Measurements from ENCODE around the gene OSBPL9.

Gene OSBPL9

DNA sequence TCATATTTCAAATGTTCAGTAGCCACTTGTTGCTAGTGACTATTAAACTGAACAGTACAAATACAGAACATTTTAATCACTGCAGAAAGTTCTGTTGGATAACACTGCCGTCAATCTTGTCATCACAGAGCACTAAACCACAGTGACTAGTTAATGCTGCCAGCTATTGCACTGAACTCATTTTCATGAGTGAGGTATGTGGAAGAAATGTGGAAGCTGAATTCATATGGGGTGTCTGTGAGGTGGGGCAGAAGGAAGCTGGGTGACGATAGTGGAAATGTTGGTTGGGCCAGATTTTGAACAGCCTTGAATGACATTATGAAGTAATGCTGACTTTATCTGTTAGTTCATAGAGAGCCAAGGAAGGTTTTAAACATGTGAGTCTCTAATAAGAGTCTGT lies 49.6 kb downstream of the OSBPL9 start:
- ChIA-PET CTCF (no interaction called here), POLR2A (no interaction called here)
- DNase-seq (ENCODE audit: extremely low spot score): no peak
- TF ChIP-seq, protein P1, sequence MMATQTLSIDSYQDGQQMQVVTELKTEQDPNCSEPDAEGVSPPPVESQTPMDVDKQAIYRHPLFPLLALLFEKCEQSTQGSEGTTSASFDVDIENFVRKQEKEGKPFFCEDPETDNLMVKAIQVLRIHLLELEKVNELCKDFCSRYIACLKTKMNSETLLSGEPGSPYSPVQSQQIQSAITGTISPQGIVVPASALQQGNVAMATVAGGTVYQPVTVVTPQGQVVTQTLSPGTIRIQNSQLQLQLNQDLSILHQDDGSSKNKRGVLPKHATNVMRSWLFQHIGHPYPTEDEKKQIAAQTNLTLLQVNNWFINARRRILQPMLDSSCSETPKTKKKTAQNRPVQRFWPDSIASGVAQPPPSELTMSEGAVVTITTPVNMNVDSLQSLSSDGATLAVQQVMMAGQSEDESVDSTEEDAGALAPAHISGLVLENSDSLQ (IDR thresholded peaks at IDR 0.05): no peak
- TF ChIP-seq FOXK2 (IDR thresholded peaks at IDR 0.05): no peak
- no peak for TF ChIP-seq SP1 (IDR thresholded peaks at IDR 0.05)
- TF ChIP-seq ARNT (IDR thresholded peaks at IDR 0.05): no peak
- no peak for TF ChIP-seq BHLHE40 (IDR thresholded peaks at IDR 0.05; ENCODE audit: borderline replicate concordance)
- no peak for TF ChIP-seq CTBP1 (IDR thresholded peaks at IDR 0.05; ENCODE audit: borderline replicate concordance)
- TF ChIP-seq ELF4 (IDR thresholded peaks at IDR 0.05): no peak
- TF ChIP-seq SUZ12 (IDR thresholded peaks at IDR 0.05): no peak
- TF ChIP-seq LEF1 (IDR thresholded peaks at IDR 0.05; ENCODE audit: borderline replicate concordance): no peak
- no peak for TF ChIP-seq FOXM1 (IDR thresholded peaks at IDR 0.05; ENCODE audit: borderline replicate concordance)
- no peak for TF ChIP-seq ZNF384 (IDR thresholded peaks at IDR 0.05)
- TF ChIP-seq FOXA1 (IDR thresholded peaks at IDR 0.05): no peak
- no peak for TF ChIP-seq L3MBTL2 (conservative IDR thresholded peaks at IDR 0.05)
- no peak for TF ChIP-seq NFRKB (IDR thresholded peaks at IDR 0.05)
- TF ChIP-seq HDGF (IDR thresholded peaks at IDR 0.05; ENCODE audit: borderline replicate concordance): no peak
- TF ChIP-seq TARDBP (IDR thresholded peaks at IDR 0.05): no peak

DNA sequence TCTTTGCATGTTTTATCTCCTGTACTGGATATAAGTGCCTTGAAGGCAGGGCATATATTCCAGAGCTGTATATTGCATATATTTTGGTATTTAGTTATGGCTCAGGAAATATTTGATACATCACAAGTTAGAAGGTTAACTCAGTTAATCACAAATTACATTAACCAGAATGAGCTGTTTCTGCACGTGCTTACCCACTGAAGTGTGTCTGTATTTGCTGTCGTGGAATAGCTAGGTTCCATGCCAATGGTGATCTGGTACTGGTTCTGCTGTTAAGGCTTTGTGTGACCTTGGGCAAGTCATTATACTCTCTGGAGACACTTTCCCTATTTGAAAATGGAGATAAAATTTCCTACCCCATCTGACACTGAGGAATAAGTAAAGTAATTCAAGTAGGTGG lies 50.7 kb downstream of the OSBPL9 start:
- ChIA-PET CTCF (no interaction called here), POLR2A (no interaction called here)
- no peak for DNase-seq (ENCODE audit: extremely low spot score)
- TF ChIP-seq, protein P1 (IDR thresholded peaks at IDR 0.05): no peak
- TF ChIP-seq SUZ12 (IDR thresholded peaks at IDR 0.05): no peak
- no peak for TF ChIP-seq FOXA1 (IDR thresholded peaks at IDR 0.05)
- TF ChIP-seq CTBP1 (IDR thresholded peaks at IDR 0.05; ENCODE audit: borderline replicate concordance): no peak
- no peak for TF ChIP-seq SP1 (IDR thresholded peaks at IDR 0.05)
- TF ChIP-seq HDGF (IDR thresholded peaks at IDR 0.05; ENCODE audit: borderline replicate concordance): no peak
- no peak for TF ChIP-seq TARDBP (IDR thresholded peaks at IDR 0.05)
- TF ChIP-seq BHLHE40 (IDR thresholded peaks at IDR 0.05; ENCODE audit: borderline replicate concordance): no peak
- TF ChIP-seq ELF4 (IDR thresholded peaks at IDR 0.05): no peak
- TF ChIP-seq NFRKB (IDR thresholded peaks at IDR 0.05): no peak
- TF ChIP-seq ZNF384 (IDR thresholded peaks at IDR 0.05): no peak
- no peak for TF ChIP-seq L3MBTL2 (conservative IDR thresholded peaks at IDR 0.05)
- no peak for TF ChIP-seq FOXM1 (IDR thresholded peaks at IDR 0.05; ENCODE audit: borderline replicate concordance)

DNA sequence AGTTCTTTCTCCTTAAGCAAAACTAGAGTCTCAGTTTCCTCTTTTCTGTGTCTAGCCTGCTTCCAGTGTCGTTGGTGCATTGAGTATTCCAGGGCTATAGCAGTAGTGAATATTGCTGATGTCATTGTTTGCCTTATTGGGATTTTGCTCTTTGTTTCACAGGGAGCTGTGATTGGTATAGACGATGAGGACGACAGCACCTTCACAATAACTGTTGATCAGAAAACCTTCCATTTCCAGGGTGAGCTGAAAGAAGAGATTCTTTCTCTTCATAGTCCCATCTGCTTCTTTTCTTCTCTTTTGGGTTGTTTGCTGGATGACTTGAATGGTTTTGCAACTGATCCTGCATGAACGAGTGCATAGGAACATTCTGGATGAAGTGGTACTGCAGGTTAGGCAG lies 52.4 kb downstream of the OSBPL9 start:
- TF ChIP-seq L3MBTL2 (conservative IDR thresholded peaks at IDR 0.05) (no peak), LEF1 (IDR thresholded peaks at IDR 0.05; ENCODE audit: borderline replicate concordance) (no peak), NFRKB (IDR thresholded peaks at IDR 0.05) (no peak), BHLHE40 (IDR thresholded peaks at IDR 0.05; ENCODE audit: borderline replicate concordance) (no peak), FOXM1 (IDR thresholded peaks at IDR 0.05; ENCODE audit: borderline replicate concordance) (no peak), FOXA1 (IDR thresholded peaks at IDR 0.05) (no peak), FOXK2 (IDR thresholded peaks at IDR 0.05) (no peak), ELF4 (IDR thresholded peaks at IDR 0.05) (no peak)
- POLR2A ChIA-PET: no interaction called here

DNA sequence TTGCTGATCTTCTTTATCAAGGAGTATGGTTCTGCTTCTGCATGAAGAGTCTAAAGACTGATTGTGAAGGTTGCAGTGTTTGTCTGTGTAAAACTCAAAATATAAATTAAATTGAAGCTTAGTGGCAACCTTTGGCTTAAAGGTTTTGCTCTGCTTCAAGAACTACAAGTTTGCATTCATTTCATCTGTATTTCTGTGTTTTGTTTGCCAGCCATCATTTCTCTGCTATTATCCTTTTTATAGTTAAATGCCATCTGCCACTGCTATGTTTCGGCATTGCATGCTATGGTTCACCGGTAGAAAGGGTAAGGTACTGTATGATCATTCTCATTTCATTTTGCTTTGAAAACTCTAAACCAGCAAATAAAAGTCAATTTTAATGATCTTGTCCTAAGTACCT lies 52.9 kb downstream of the OSBPL9 start:
- POLR2A ChIA-PET: no interaction called here
- CTCF ChIA-PET: interaction anchor here (0.6 kb wide), 2 partner anchors 26 to 241 kb away, joined by 3 to 6 read pairs; no protein-coding TSS in a partner anchor
- no peak for TF ChIP-seq FOXM1 (IDR thresholded peaks at IDR 0.05; ENCODE audit: borderline replicate concordance)
- TF ChIP-seq ELF4 (IDR thresholded peaks at IDR 0.05): no peak
- TF ChIP-seq CTBP1 (IDR thresholded peaks at IDR 0.05; ENCODE audit: borderline replicate concordance): no peak
- no peak for TF ChIP-seq NFRKB (IDR thresholded peaks at IDR 0.05)
- no peak for TF ChIP-seq L3MBTL2 (conservative IDR thresholded peaks at IDR 0.05)
- no peak for TF ChIP-seq TARDBP (IDR thresholded peaks at IDR 0.05)
- TF ChIP-seq SUZ12 (IDR thresholded peaks at IDR 0.05): no peak
- TF ChIP-seq FOXA1 (IDR thresholded peaks at IDR 0.05): no peak
- no peak for TF ChIP-seq ARNT (IDR thresholded peaks at IDR 0.05)
- TF ChIP-seq LEF1 (IDR thresholded peaks at IDR 0.05; ENCODE audit: borderline replicate concordance): no peak
- DNase-seq (ENCODE audit: extremely low spot score): no peak

More for the DNA sequence above, 52.4 kb downstream of the OSBPL9 start:
- CTCF ChIA-PET: no interaction called here
- no peak for DNase-seq (ENCODE audit: extremely low spot score)

DNA sequence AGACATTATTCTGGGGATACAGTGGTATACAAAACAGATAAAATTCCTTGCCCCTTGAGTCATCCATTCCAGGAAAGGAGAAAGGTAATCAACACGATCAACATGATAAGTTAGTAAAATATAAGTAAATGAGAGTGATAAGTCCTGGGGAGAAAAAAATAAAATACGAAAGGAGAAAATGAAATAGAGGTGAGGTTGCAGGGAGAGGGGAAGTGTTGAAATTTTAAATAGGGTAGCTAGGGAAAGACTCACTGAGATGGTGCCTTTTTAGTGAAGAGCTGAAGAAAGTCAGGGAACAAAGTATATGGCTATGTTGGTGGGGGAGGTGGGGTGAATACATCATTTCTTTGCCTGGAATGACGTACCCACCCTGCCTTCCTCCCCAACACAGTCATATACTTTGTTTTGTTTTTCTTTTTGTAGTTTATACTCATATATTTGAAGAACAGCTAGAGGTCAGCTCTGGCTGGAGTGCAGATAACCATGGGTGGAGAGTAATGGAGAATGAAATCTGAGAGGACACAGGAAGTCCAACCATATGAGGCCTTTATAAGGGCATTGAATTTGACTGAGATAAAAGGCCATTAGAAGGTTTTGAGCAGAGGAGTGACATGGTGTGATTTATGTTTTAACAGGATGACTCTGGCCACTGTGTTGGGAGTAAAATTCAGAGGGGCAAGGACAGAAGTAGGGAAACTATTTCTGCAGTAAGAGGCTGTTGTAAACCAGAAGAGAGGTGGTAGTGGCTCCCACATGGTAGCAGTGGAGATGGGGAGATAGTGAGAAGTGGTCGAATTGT lies 54.8 kb downstream of the OSBPL9 start:
- DNase-seq (ENCODE audit: extremely low spot score): peak; percentile 42
- ChIA-PET POLR2A (no interaction called here), CTCF (interaction anchor here (0.8 kb wide), 1 partner anchor 18 kb away, joined by 3 read pairs; no protein-coding TSS in a partner anchor)
- no peak for TF ChIP-seq ARNT (IDR thresholded peaks at IDR 0.05)
- no peak for TF ChIP-seq FOXK2 (IDR thresholded peaks at IDR 0.05)
- TF ChIP-seq CTBP1 (IDR thresholded peaks at IDR 0.05; ENCODE audit: borderline replicate concordance): no peak
- TF ChIP-seq NFRKB (IDR thresholded peaks at IDR 0.05): no peak
- TF ChIP-seq FOXA1 (IDR thresholded peaks at IDR 0.05): no peak
- TF ChIP-seq, protein P1 (IDR thresholded peaks at IDR 0.05): peak; percentile 97
- no peak for TF ChIP-seq SUZ12 (IDR thresholded peaks at IDR 0.05)

DNA sequence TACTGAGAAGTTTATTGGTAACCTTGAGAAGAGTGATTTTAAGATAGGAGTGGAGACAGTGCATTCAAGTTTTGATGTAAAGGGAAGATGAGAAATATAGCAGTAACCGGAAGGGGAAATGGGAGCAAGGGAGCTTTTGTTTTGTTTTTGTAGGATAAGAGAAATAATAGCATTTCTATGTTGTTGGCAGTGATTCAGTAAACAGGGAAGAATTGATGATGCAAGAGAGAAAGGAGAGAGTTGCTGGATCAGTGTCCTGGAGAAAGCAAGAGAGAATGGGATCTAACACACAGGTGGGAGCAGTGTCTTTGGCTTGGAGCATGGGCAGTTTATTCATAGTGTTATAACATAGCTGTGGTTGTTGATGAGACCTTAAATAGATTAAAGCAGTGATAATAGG lies 56.4 kb downstream of the OSBPL9 start:
- TF ChIP-seq BHLHE40 (IDR thresholded peaks at IDR 0.05; ENCODE audit: borderline replicate concordance): no peak
- no peak for TF ChIP-seq ARNT (IDR thresholded peaks at IDR 0.05)
- TF ChIP-seq TARDBP (IDR thresholded peaks at IDR 0.05): no peak
- TF ChIP-seq CTBP1 (IDR thresholded peaks at IDR 0.05; ENCODE audit: borderline replicate concordance): no peak
- no peak for TF ChIP-seq SP1 (IDR thresholded peaks at IDR 0.05)
- TF ChIP-seq LEF1 (IDR thresholded peaks at IDR 0.05; ENCODE audit: borderline replicate concordance): no peak
- no peak for TF ChIP-seq ELF4 (IDR thresholded peaks at IDR 0.05)
- no peak for DNase-seq (ENCODE audit: extremely low spot score)
- ChIA-PET CTCF (no interaction called here), POLR2A (no interaction called here)
